GM12878 (cell line): ENCODE measurements around the gene PDGFC. TPM values are rescaled to one million over a fixed set of nuclear protein-coding genes. Genes with fewer than 3 reads are reported as not detected.

Experiments used
- ATAC-seq: fragments of 200-7000 bp; cut with Tn5 transposase; 3 replicates; pipeline ENCODE4 v1.9.1; 2020; ENCODE audit warnings: mild to moderate bottlenecking, moderate library complexity
- BruUV-seq: library from RNA; stranded (reverse); fragments of 400-500 nt; replicated peaks from 2 replicates; lab custom pipeline; 2021; lab: Mats Ljungman, UMichigan
- CTCF ChIA-PET: fragments of 300-600 bp; sonication (Branson Sonifier 250); formaldehyde crosslinking; extraction: SDS; loops from one replicate; lab custom pipeline; 2021; ENCODE audit warnings: inconsistent platforms; lab: Yijun Ruan, JAX
- POLR2A ChIA-PET: fragments of 350-600 bp; formaldehyde crosslinking; extraction: SDS; loops from one replicate; lab custom pipeline; 2021; ENCODE audit warnings: inconsistent platforms; lab: Charles Lee
- RAD21 ChIA-PET: fragments of 300-600 bp; sonication (Branson Sonifier 250); formaldehyde crosslinking; loops from one replicate; lab custom pipeline; 2023; ENCODE audit warnings: antibody characterized with exemption; ENCODE audit not compliant: unreplicated experiment; lab: Charles Lee
- SMC1A ChIA-PET: fragments of 300-600 bp; sonication (Branson Sonifier 250); formaldehyde crosslinking; loops from one replicate; lab custom pipeline; 2023; ENCODE audit not compliant: unreplicated experiment, uncharacterized antibody; lab: Charles Lee
- DNase-seq: peaks from one replicate; pipeline ENCODE4 v3.0.0-alpha.2; 2011; ENCODE audit warnings: low read depth, low spot score
- FAIRE-seq: peaks from 3 replicates; lab custom pipeline; 2011; peaks lifted over from hg19 to GRCh38; lab: Jason Lieb, UNC
- H2AFZ ChIP-seq: 2 replicates; pipeline ENCODE4 v1.6.0; 2011; ENCODE audit warnings: low read depth, low read length, control low read depth; ENCODE audit not compliant: control insufficient read depth
- H3K27ac ChIP-seq: 2 replicates; pipeline ENCODE4 v1.5.1; 2011; ENCODE audit warnings: control low read depth; ENCODE audit not compliant: control insufficient read depth, insufficient read depth
- H3K27me3 ChIP-seq, 2 experiments: replicated peaks in 1 of 2; 2 replicates each; pipeline versions ENCODE4 v1.6.0 to v1.6.1; 2011; ENCODE audit warnings: low read length in 1 of 2; ENCODE audit not compliant: control insufficient read depth in 2 of 2, insufficient read depth in 2 of 2
- H3K36me3 ChIP-seq, 2 experiments: 2 replicates each; pipeline ENCODE4 v1.5.1; 2011; ENCODE audit warnings: low read length in 1 of 2; ENCODE audit not compliant: control insufficient read depth in 2 of 2, insufficient read depth in 2 of 2
- H3K4me1 ChIP-seq: 2 replicates; pipeline ENCODE4 v1.6.1; 2011; ENCODE audit warnings: mild to moderate bottlenecking, low read length, moderate library complexity, mixed read lengths; ENCODE audit not compliant: control insufficient read depth, insufficient read depth
- H3K4me2 ChIP-seq: 2 replicates; pipeline ENCODE4 v1.6.0; 2011; ENCODE audit warnings: control low read depth; ENCODE audit not compliant: control insufficient read depth, insufficient read depth
- H3K4me3 ChIP-seq: fragments of 200-600 bp; sonication (generic); 2 replicates; pipeline ENCODE4 v1.5.1; 2016
- H3K79me2 ChIP-seq: 2 replicates; pipeline ENCODE4 v1.6.0; 2011; ENCODE audit warnings: low read length; ENCODE audit not compliant: control insufficient read depth, insufficient read depth
- H3K9ac ChIP-seq: 2 replicates; pipeline ENCODE4 v1.8.0; 2011; ENCODE audit warnings: low read length, control low read depth, mixed read lengths; ENCODE audit not compliant: control insufficient read depth, insufficient read depth
- H3K9me3 ChIP-seq: replicated peaks from 3 replicates; pipeline ENCODE4 v1.5.1; 2011; ENCODE audit warnings: mild to moderate bottlenecking, low read length; ENCODE audit not compliant: control insufficient read depth, insufficient read depth
- H4K20me1 ChIP-seq: 2 replicates; pipeline ENCODE4 v1.6.0; 2011; ENCODE audit not compliant: control insufficient read depth, insufficient read depth
- BHLHE40 ChIP-seq, 2 experiments: fragments of 450-650 bp in 1 of 2; IDR thresholded peaks; 2 replicates each; pipeline ENCODE4 v1.6.1; 2011 to 2017; ENCODE audit warnings: low read depth in 2 of 2, borderline replicate concordance in 1 of 2, improper control_type of control experiment in 1 of 2, low read length in 1 of 2, mild to moderate bottlenecking in 1 of 2
- CBX5 ChIP-seq: sonication (generic); IDR thresholded peaks from 2 replicates; pipeline ENCODE4 v1.6.1; 2016; ENCODE audit warnings: low read depth, moderate library complexity, mild to moderate bottlenecking, inconsistent platforms
- KAT2A ChIP-seq: conservative IDR thresholded peaks from 2 replicates; pipeline ENCODE4 v1.6.1; 2011; ENCODE audit warnings: low read depth, low read length; ENCODE audit not compliant: control insufficient read depth
- RAD21 ChIP-seq: IDR thresholded peaks from 2 replicates; pipeline ENCODE4 v1.6.1; 2011; ENCODE audit warnings: mild to moderate bottlenecking, low read depth, low read length, moderate library complexity; ENCODE audit not compliant: insufficient read depth
- ZNF274 ChIP-seq: IDR thresholded peaks from one replicate; pipeline ENCODE4 v1.8.0; 2011; ENCODE audit not compliant: insufficient read length, insufficient read depth
- WGBS: methylation state at CpG from one replicate; pipeline ENCODE4 v1.1.6; 2016; ENCODE audit warnings: low lambda C conversion rate; ENCODE audit not compliant: insufficient replicate concordance, insufficient coverage; ENCODE audit errors: missing lambda C conversion rate; 5-methylcytosine and 5-hydroxymethylcytosine counted together
- in situ Hi-C: fragments of 300-500 bp; cut with MboI; formaldehyde crosslinking; loops from 9 replicates; pipeline ENCODE4 v1.14.3; 2018; ENCODE audit warnings: mixed read lengths
- intact Hi-C: fragments of 100-400 bp; cut with micrococcal nuclease; formaldehyde crosslinking; loops from one replicate; pipeline ENCODE4 v1.14.2; 2022; ENCODE audit not compliant: unreplicated experiment
- polyA plus RNA-seq, 11 experiments: library from polyadenylated mRNA; depleted of rRNA in 4 of 11; unstranded in 6 of 11; stranded (reverse) in 5 of 11; fragments of >200 nt; fragmentation: Nextera tagmentation in 4 of 11; fragmentation: Illumina TruSeq in 1 of 11; extraction: Ambion mirVana in 4 of 11; extraction: Trizol in 1 of 11; gene quantifications; 1 replicate in 1 of 11; 2 replicates in 10 of 11; pipeline versions ENCODE4 v1.2.1 to v1.2.3, GENCODE V29; 2011 to 2016; ENCODE audit warnings: inconsistent platforms in 2 of 11, missing spikeins in 2 of 11, low read depth in 1 of 11
- total RNA-seq, 4 experiments: library from RNA; depleted of rRNA in 3 of 4; stranded (reverse); fragments of >200 nt in 3 of 4; fragmentation: Illumina TruSeq in 1 of 4; extraction: Trizol in 1 of 4; gene quantifications; 2 replicates each; pipeline versions ENCODE4 v1.2.1 to v1.2.3, GENCODE V29; 2013 to 2021
- TF ChIP-seq, protein P1 (sequence below): IDR thresholded peaks from 2 replicates; pipeline ENCODE4 v1.6.1; 2012; ENCODE audit warnings: mild to moderate bottlenecking, low read depth, low read length
- TF ChIP-seq, protein P2 (sequence below): IDR thresholded peaks from 2 replicates; pipeline ENCODE4 v1.6.1; 2012; ENCODE audit warnings: low read depth, low read length, improper control_type of control experiment

Gene PDGFC
- total and polyA plus RNA-seq, 10 of the 15 experiments (the other 5 are each of a cell fraction or from before 2014, with no cell fraction given), result 0.02 to 0.18 TPM; not detected in 8

DNA sequence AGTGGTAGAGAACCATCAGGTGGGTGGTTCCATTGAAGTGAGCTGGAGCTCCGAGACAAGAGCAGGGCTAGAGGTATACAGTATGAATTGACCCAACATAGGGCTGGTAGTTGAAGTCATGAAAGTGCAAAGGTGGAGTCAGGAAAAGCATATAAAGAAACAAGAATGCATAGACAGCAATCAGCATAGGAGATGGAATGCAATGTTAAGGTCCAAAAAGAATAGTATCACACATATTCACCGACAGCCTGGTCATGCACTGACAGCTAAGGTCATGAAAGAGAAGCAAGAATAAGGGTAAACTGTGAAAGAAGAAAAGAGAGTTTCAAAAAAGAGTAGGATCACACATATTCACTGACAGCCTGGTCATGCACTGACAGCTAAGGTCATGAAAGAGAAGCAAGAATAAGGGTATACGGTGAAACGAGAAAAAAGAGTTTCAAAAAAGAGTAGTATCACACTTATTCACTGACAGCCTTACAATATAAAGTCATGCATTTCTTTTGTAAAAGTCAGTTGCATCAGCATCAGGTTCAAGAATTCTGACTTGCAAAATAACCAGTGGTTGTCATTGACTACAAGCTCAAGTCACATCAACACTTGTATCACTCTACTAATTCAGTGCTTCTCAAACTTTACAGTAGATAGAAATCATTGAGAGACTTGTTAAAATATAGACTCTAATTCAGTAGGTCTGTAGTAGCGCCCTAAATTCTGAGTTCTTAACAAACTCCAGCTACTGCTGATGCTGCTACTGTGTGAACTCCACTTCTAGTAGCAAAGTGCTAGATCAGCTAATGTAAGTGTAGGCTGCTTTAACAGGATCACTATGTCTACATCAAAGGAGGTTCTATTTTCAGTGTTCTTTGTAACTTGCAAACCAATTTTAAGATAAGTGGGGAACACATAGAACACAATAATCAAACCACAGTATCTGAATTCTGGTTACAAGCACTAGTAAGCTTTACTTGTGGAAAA lies 221.9 kb downstream of the PDGFC start:
- CTCF ChIA-PET, result interaction anchor here (0.6 to 2.4 kb wide), 6 partner anchors 12 to 404 kb away, joined by 3 to 8 read pairs (median 3); no protein-coding TSS in a partner anchor
- no peak for ATAC-seq
- FAIRE-seq, result no peak
- Histone ChIP-seq H3K4me3 (no peak overlapping the region), H3K9me3 (no peaks in the 10 kb centered on the region), H3K79me2 (no peaks in the 10 kb centered on the region), H3K4me1 (no peaks in the 10 kb centered on the region), H3K4me2 (no peak overlapping the region), H4K20me1 (no peaks in the 10 kb centered on the region), H3K27ac (no peak overlapping the region), H3K36me3 (no peaks in the 10 kb centered on the region), H3K27me3 (no peaks in the 10 kb centered on the region), H3K9ac (no peak overlapping the region), H2AFZ (no peak overlapping the region)
- POLR2A ChIA-PET, result interaction anchor here (0.6 kb wide), 1 partner anchor 10 kb away, joined by 3 read pairs; no protein-coding TSS in a partner anchor
- no peak for DNase-seq
- TF ChIP-seq CBX5 (no peak), ZNF274 (no peak), KAT2A (no peak), RAD21 (no peak), BHLHE40 (IDR thresholded peaks at IDR 0.05; ENCODE audit: borderline replicate concordance in 1 of 2, low read depth in 2 of 2, low read length in 1 of 2) (no peak)
- TF ChIP-seq, protein P1, sequence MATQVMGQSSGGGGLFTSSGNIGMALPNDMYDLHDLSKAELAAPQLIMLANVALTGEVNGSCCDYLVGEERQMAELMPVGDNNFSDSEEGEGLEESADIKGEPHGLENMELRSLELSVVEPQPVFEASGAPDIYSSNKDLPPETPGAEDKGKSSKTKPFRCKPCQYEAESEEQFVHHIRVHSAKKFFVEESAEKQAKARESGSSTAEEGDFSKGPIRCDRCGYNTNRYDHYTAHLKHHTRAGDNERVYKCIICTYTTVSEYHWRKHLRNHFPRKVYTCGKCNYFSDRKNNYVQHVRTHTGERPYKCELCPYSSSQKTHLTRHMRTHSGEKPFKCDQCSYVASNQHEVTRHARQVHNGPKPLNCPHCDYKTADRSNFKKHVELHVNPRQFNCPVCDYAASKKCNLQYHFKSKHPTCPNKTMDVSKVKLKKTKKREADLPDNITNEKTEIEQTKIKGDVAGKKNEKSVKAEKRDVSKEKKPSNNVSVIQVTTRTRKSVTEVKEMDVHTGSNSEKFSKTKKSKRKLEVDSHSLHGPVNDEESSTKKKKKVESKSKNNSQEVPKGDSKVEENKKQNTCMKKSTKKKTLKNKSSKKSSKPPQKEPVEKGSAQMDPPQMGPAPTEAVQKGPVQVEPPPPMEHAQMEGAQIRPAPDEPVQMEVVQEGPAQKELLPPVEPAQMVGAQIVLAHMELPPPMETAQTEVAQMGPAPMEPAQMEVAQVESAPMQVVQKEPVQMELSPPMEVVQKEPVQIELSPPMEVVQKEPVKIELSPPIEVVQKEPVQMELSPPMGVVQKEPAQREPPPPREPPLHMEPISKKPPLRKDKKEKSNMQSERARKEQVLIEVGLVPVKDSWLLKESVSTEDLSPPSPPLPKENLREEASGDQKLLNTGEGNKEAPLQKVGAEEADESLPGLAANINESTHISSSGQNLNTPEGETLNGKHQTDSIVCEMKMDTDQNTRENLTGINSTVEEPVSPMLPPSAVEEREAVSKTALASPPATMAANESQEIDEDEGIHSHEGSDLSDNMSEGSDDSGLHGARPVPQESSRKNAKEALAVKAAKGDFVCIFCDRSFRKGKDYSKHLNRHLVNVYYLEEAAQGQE, result no peak
- TF ChIP-seq, protein P2, sequence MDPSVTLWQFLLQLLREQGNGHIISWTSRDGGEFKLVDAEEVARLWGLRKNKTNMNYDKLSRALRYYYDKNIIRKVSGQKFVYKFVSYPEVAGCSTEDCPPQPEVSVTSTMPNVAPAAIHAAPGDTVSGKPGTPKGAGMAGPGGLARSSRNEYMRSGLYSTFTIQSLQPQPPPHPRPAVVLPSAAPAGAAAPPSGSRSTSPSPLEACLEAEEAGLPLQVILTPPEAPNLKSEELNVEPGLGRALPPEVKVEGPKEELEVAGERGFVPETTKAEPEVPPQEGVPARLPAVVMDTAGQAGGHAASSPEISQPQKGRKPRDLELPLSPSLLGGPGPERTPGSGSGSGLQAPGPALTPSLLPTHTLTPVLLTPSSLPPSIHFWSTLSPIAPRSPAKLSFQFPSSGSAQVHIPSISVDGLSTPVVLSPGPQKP, result no peak
- RAD21 ChIA-PET, result no interaction called here
- in situ Hi-C loops, result no loop called here
- intact Hi-C loops, result no loop called here
- no TSS peak for BruUV-seq
- WGBS, result 34% methylated on average over 5 of the region's 5 CpGs
- SMC1A ChIA-PET, result interaction anchor here (1.3 to 2.3 kb wide), 4 partner anchors 20 to 50 kb away, joined by 3 to 8 read pairs (median 4); no protein-coding TSS in a partner anchor
